GM18502 (cell line): ENCODE data around the gene EVL.
A peak's percentile ranks its signal among the peaks of the same experiment; 100 is the strongest.

Source experiments
- ATAC-seq: cut with Tn5 transposase; IDR thresholded peaks from one replicate; pipeline ENCODE4 v1.9.1; 2021; ENCODE audit warnings: mild to moderate bottlenecking; ENCODE audit not compliant: unreplicated experiment, poor library complexity

EVL gene

GRCh38 chr14:100035700-100036099 is 29.5 kb upstream of the EVL start:
- ATAC-seq, result no peak

- no peak for ATAC-seq
Measured at GRCh38 chr14:100037353-100037752, 27.9 kb upstream of the EVL start.

GRCh38 chr14:100038065-100038464 is 27.2 kb upstream of the EVL start:
- ATAC-seq, result no peak

- ATAC-seq, result no peak
Measured at GRCh38 chr14:100039903-100040302, 25.3 kb upstream of the EVL start.

GRCh38 chr14:100041271-100041670 is 24.0 kb upstream of the EVL start:
- ATAC-seq, result no peak

GRCh38 chr14:100042286-100042685 is 22.9 kb upstream of the EVL start:
- ATAC-seq, result no peak

- no peak for ATAC-seq
Measured at GRCh38 chr14:100045642-100046344, 19.4 kb upstream of the EVL start.

GRCh38 chr14:100047600-100047999 is 17.6 kb upstream of the EVL start:
- no peak for ATAC-seq

GRCh38 chr14:100048786-100049185 is 16.4 kb upstream of the EVL start:
- ATAC-seq, result no peak

GRCh38 chr14:100049220-100049619 is 16.0 kb upstream of the EVL start:
- no peak for ATAC-seq

GRCh38 chr14:100051103-100051502 is 14.1 kb upstream of the EVL start:
- ATAC-seq, result no peak

GRCh38 chr14:100051543-100051942 is 13.7 kb upstream of the EVL start:
- no peak for ATAC-seq

- ATAC-seq, result no peak
Measured at GRCh38 chr14:100052819-100053218, 12.4 kb upstream of the EVL start.

GRCh38 chr14:100054316-100055075 is 10.7 kb upstream of the EVL start:
- no peak for ATAC-seq

GRCh38 chr14:100056431-100056830 is 8.8 kb upstream of the EVL start:
- ATAC-seq, result no peak

GRCh38 chr14:100056964-100057795 is 8.0 kb upstream of the EVL start:
- ATAC-seq, result no peak

- peak; percentile 82 for ATAC-seq
Measured at GRCh38 chr14:100058777-100059437, 6.3 kb upstream of the EVL start.

GRCh38 chr14:100059438-100059781 is 5.8 kb upstream of the EVL start:
- ATAC-seq, result no peak

- no peak for ATAC-seq
Measured at GRCh38 chr14:100060760-100061159, 4.5 kb upstream of the EVL start.

GRCh38 chr14:100062590-100062989 is 2.6 kb upstream of the EVL start:
- ATAC-seq, result no peak
